Adrenal gland (tissue), 12 donors: ENCODE data around the gene LRCH4. TPM values are rescaled to one million over a fixed set of nuclear protein-coding genes. Genes with fewer than 3 reads are reported as not detected.
A peak's percentile ranks its signal among the peaks of the same experiment; 100 is the strongest.

Source experiments
- DNase-seq, 7 donors: peaks; one replicate each; pipeline ENCODE4 v3.0.0-alpha.2; 2019 to 2020
- H3K27ac ChIP-seq, 5 donors: fragments of 200-600 bp; sonication (generic) in 4 of 5; 1 replicate in 3 of 5; 2 replicates in 2 of 5; pipeline versions ENCODE4 v1.5.1 to v1.8.0; 2016 to 2020; ENCODE audit warnings: mild to moderate bottlenecking in 1 of 5
- H3K27me3 ChIP-seq: fragments of 200-600 bp; 2 replicates; pipeline ENCODE4 v1.8.0; 2021
- H3K36me3 ChIP-seq, 2 donors: fragments of 200-600 bp; replicated peaks in 1 of 2; 1 replicate in 1 of 2; 2 replicates in 1 of 2; pipeline versions ENCODE4 v1.5.1 to v1.8.0; 2018 to 2022
- H3K4me1 ChIP-seq, 2 donors: fragments of 200-600 bp; replicated peaks in 1 of 2; 1 replicate in 1 of 2; 2 replicates in 1 of 2; pipeline versions ENCODE4 v1.5.1 to v1.8.0; 2018 to 2021
- H3K4me3 ChIP-seq, 4 donors: fragments of 200-600 bp; sonication (generic) in 3 of 4; one replicate each; pipeline ENCODE4 v1.5.1; 2016 to 2018
- H3K9me3 ChIP-seq, 3 donors: fragments of 200-600 bp; sonication (generic) in 1 of 3; replicated peaks in 1 of 3; 1 replicate in 2 of 3; 2 replicates in 1 of 3; pipeline versions ENCODE4 v1.5.1 to v1.8.0; 2016 to 2021
- CTCF ChIP-seq, 6 experiments: fragments of 450-650 bp in 4 of 6; fragments of 200-600 bp in 2 of 6; sonication (generic) in 1 of 6; IDR thresholded peaks; 1 replicate in 5 of 6; 2 replicates in 1 of 6; pipeline versions ENCODE4 v1.5.1 to v1.8.0; 2016 to 2021; ENCODE audit warnings: antibody characterized with exemption in 6 of 6, mild to moderate bottlenecking in 2 of 6, moderate library complexity in 1 of 6
- POLR2A ChIP-seq, 2 donors: fragments of 450-650 bp; IDR thresholded peaks; one replicate each; pipeline ENCODE4 v1.6.1; 2017; ENCODE audit warnings: antibody characterized with exemption in 2 of 2, mild to moderate bottlenecking in 2 of 2, moderate library complexity in 1 of 2
- WGBS, 4 donors: extraction: QIAGEN DNeasy Blood & Tissue Kit in 2 of 4; methylation state at CpG; one replicate each; pipeline versions ENCODE4 v1.1.5 to v1.1.7; 2013 to 2017; 5-methylcytosine and 5-hydroxymethylcytosine counted together
- intact Hi-C, 2 donors: fragments of 100-400 bp; cut with DNase I; formaldehyde crosslinking; loops; one replicate each; pipeline versions ENCODE4 v1.14.1 to v1.15.0; 2022 to 2023
- polyA plus RNA-seq, 3 donors: library from polyadenylated mRNA; stranded (reverse); fragments of 200-250 nt in 2 of 3; fragments of 350-450 nt in 1 of 3; fragmentation: Illumina TruSeq in 1 of 3; extraction: RNeasy Lipid Tissue Mini Kit (QIAGEN cat#74804) in 1 of 3; gene quantifications; one replicate each; pipeline ENCODE4 v1.2.3, GENCODE V29; 2013 to 2014
- total RNA-seq, 9 donors: library from RNA; depleted of rRNA in 4 of 9; stranded (reverse); fragments of >200 nt in 4 of 9; fragments of 120-200 nt in 1 of 9; fragmentation: NEBNext Ultra II Directional in 1 of 9; extraction: Animal tissue kit (Norgen Biotek cat#: 25700) in 1 of 9; gene quantifications; one replicate each; pipeline versions ENCODE4 v1.1.0 to v1.2.4, GENCODE V29; 2013 to 2023
- donor health status: healthy with polysubstance abuse.
- donor health status: Bipolar disorder and iron deficiency.
- donor health status: DM: yes; HTN: yes; CAD: no.
- donor health status: DM: no; HTN: no; CAD: no.
- donor health status: DM: no; HTN: no; CAD: no.
- donor health status: DM: yes; HTN: yes; CAD: no.

LRCH4 gene
- total and polyA plus RNA-seq, 12 donors = 10.4 to 235 (median 59.8) TPM

DNA sequence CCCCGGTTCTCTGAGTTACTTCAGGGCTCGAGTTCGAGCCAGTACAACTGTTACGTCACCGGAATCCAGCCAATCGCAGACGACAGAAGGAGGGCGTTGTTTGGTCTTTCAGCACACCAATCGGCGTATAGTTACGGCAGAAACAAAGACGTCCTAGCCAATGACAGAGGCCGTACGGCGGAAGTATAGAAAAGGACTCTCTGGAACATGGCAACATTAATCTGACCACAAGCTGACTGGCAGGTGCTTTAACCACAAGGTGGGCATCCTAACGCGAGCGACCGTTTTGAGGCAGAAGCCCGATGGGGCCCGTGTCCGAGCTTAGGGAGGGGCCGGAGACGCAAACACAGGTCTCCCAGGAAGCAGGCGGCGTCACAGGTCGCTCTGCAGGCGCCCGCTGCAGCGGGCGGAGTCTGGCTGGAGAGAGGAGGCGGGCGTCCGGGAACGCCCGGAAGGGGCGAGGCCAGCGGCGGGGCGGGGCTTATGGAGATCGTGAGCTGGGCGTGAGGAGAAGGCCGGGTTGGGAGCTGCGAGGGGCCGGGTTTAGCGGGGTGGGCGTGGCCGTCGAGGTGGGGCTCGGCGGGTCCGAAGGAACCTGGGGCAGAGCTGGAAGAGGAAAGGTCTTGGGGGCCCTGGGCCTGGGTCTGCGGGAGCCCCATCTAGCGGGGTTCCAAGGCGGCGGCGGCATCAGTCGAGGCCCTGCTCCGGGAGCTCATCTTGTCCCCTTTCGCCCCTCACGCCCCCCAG, 26.2 kb upstream of the LRCH4 start, which contains the start of gene MOSPD3:
MOSPD3 (plus strand) TSS at position 558 of the 747 bp plus-strand sequence. CDS start 252 bp downstream, outside the sequence.
- H3K4me1 ChIP-seq = peaks cover 12 to 13% of the 10 kb centered on the region in 2 donors
- H3K36me3 ChIP-seq = no peaks in the 10 kb centered on the region
- peak; percentile 98 to 100 (median 99) for DNase-seq
- H3K9me3 ChIP-seq = no peaks in the 10 kb centered on the region
- peak within 1 kb of the TSS in 3 of 4 donors; percentile 75 to 83 (median 77) for H3K4me3 ChIP-seq
- WGBS, 4 donors = 0% methylated on average over 7 to 61 of the region's 61 CpGs
- intact Hi-C loops = no loop called here
- H3K27ac ChIP-seq = peak within 1 kb of the TSS; percentile 78 to 97 (median 90)
- no peaks in the 10 kb centered on the region for H3K27me3 ChIP-seq
- TF ChIP-seq CTCF (IDR thresholded peaks at IDR 0.05) (peak in 2 of 6 experiments; percentile 11 to 30), POLR2A (IDR thresholded peaks at IDR 0.05) (peak; percentile 83 to 94)

DNA sequence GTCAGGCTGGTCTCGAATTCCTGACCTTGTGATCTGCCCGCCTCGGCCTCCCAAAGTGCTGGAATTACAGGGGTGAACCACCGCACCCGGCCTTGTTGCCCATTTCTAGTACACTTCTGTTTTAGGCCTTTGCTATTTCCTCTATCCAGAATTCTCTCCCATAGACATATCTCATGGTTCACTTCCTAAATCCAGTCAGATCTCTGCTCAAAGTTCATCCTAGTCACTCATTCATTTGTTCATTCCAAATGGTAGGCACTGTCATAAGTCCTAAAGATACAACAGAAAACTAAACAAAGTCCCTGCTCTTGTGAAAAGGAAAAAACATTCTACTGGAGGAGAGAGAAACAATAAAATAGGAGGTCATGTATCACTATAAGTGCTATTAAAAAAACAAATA, 24.0 kb upstream of the LRCH4 start:
- no peak for DNase-seq
- WGBS, 4 donors = 86 to 89% (median 86%) methylated on average over 5 of the region's 5 CpGs
- H3K27ac ChIP-seq = no peak overlapping the region
- peaks cover 18 to 24% of the 10 kb centered on the region in 2 donors for H3K4me1 ChIP-seq
- H3K36me3 ChIP-seq = no peaks in the 10 kb centered on the region
- H3K27me3 ChIP-seq = no peaks in the 10 kb centered on the region
- no peaks in the 10 kb centered on the region for H3K9me3 ChIP-seq
- no peak for TF ChIP-seq CTCF (IDR thresholded peaks at IDR 0.05)
- TF ChIP-seq POLR2A (IDR thresholded peaks at IDR 0.05) = no peak
- intact Hi-C loops = no loop called here
- H3K4me3 ChIP-seq = no peak overlapping the region

DNA sequence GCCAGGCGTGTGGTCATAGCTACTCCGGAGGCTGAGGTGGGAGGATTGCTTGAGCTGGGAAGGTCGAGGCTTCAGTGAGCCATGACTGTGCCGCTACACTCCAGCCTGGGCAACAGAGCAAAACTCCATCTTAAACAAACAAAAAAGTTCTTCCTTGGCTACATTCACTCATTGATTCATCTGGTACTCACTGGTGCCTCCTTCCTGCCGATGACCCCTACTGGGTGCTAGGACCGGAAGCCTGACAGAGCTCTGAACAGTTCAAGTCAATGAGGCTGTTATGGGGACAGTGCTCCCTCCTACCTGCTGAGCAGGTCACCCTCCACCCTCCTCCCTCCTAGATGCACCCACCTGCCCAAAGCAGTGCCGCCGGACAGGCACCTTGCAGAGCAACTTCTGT, 21.2 kb upstream of the LRCH4 start:
- H3K36me3 ChIP-seq = no peaks in the 10 kb centered on the region
- DNase-seq = no peak
- H3K27ac ChIP-seq = no peak overlapping the region
- H3K4me1 ChIP-seq = peaks cover 14 to 16% of the 10 kb centered on the region in 2 donors
- H3K4me3 ChIP-seq = no peak overlapping the region
- no peaks in the 10 kb centered on the region for H3K9me3 ChIP-seq
- intact Hi-C loops = no loop called here
- no peak for TF ChIP-seq POLR2A (IDR thresholded peaks at IDR 0.05)
- no peak for TF ChIP-seq CTCF (IDR thresholded peaks at IDR 0.05)
- 87 to 94% (median 92%) methylated on average over 8 of the region's 8 CpGs for WGBS, 4 donors
- no peaks in the 10 kb centered on the region for H3K27me3 ChIP-seq

GRCh38 chr7:100606313-100606712, 20.4 kb upstream of the LRCH4 start:
- no peak for DNase-seq
- no peaks in the 10 kb centered on the region for H3K27me3 ChIP-seq
- no peak overlapping the region for H3K27ac ChIP-seq
- H3K36me3 ChIP-seq = no peaks in the 10 kb centered on the region
- 89 to 95% (median 92%) methylated on average over 3 to 12 of the region's 12 CpGs for WGBS, 4 donors
- intact Hi-C loops = no loop called here
- H3K4me3 ChIP-seq = no peak overlapping the region
- H3K9me3 ChIP-seq = no peaks in the 10 kb centered on the region
- peaks cover 14 to 16% of the 10 kb centered on the region in 2 donors for H3K4me1 ChIP-seq
- no peak for TF ChIP-seq POLR2A (IDR thresholded peaks at IDR 0.05)
- no peak for TF ChIP-seq CTCF (IDR thresholded peaks at IDR 0.05)
